ELR (cell line): Measurements from ENCODE around the gene EIF5A.

ENCODE experiments used
- DNase-seq: peaks from one replicate; pipeline ENCODE4 v3.0.0-alpha.2; 2015; ENCODE audit warnings: low read depth

Gene EIF5A

DNA sequence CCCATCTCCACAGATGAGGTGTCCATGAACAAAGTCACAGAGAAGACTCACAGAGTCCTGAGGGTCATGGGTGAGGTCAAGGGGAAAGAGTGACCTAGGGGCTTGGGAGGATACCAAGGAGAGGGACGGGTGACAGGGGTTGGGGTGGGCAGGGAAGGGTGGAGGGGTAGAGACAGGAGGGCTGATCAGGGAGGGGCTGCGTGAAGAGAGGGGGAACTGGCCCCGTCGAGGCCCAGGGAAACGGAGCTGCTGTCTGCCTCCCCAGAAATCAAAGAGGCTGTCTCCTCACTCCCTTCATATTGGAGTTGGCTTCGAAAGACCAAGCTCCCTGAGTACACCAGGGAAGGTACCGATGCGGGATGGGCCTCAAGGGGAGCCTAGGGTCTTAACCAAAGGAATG lies 48.1 kb downstream of the EIF5A start:
- DNase-seq, result no peak

DNA sequence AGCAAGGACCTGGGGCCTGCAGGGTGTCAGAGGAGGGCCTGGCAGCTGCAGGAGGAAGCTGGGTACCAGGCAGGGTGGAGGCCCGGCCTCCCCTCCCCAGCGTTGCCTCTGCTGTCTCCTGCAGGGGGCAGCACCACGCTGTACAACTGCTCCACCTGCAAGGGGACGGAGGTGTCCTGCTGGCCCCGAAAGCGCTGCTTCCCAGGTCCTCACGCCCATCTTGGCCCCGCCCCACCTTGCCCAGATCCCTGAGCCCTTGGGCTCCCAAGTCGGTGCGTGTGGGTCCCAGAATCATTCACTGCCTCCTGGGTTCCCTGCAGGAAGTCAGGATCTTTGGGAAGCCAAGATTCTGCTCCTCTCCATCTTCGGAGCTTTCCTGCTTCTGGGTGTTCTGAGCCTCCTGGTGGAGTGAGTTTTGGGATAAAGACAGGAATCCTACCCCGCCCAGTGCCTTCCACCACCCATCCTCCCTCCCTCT lies 48.7 kb downstream of the EIF5A start:
- DNase-seq, result peak; percentile 78

DNA sequence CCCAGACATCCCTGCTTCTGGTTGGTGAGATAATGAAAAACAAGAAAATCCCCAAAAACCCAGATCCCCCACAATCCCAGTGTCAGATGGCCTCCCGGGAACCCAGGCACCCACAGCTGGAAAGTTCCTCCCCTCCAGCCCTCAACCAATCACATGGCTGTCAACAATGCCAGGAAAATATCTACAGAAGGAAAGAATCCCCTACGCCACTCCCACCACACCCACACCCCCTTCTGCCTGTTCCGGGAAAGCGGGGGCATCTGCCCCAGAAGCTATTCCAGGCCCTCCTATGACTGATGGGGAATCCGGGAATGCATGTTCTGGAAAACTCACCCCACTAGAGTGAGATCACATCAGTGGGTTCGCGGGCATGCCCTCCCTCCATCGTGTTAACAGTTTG lies 49.3 kb downstream of the EIF5A start:
- no peak for DNase-seq

DNA sequence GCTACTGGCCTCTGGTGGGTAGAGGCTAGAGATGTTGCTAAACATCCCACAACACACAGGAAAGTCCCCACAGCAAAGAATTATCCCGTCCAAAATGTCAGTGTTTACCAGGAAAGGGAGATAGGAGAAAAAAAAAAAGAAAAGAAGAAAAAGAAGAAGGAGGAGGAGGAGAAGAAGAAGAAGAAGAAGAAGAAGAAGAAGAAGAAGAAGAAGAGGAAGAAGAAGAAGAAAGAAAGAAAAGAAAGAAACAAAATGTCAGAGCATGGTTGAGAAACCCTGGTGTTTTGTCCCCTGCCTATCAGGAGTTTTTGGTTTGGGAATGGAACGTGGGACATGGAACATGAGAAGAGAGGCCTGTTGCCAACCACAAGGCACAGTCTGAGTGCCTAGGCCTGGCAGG lies 50.0 kb downstream of the EIF5A start:
- DNase-seq, result no peak

DNA sequence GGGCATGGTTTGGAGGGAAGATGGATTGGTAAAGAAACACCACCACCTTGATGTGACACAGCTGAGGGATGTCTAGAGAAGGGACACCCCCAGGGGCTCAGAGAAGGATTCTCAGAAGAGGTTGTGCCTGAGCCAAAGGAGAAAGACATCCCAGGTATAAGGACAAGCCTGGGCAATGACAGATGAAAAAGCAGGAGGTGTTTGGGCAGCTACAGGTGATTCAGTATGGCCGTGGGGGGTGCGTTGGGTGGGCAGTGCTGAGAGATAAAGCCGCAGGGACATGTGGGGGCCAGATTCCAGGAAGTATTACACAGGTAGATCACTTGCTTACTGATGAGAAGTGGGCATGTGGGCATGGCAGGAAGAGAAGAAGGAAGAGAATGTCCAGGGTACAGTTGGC lies 54.5 kb downstream of the EIF5A start:
- no peak for DNase-seq
